NCI-H1048 (cell line): ENCODE results near the gene MPST.
A peak's percentile ranks its signal among the peaks of the same experiment; 100 is the strongest.
"Not testable (repeated sequence)": the region's sequence is repeated elsewhere in the genome, so short reads cannot be mapped to it uniquely, and the experiment has no call there.

Experiments
- DNase-seq: peaks from one replicate; lab custom pipeline; 2025; lab: John Stamatoyannopoulos, UW

Gene MPST

DNA sequence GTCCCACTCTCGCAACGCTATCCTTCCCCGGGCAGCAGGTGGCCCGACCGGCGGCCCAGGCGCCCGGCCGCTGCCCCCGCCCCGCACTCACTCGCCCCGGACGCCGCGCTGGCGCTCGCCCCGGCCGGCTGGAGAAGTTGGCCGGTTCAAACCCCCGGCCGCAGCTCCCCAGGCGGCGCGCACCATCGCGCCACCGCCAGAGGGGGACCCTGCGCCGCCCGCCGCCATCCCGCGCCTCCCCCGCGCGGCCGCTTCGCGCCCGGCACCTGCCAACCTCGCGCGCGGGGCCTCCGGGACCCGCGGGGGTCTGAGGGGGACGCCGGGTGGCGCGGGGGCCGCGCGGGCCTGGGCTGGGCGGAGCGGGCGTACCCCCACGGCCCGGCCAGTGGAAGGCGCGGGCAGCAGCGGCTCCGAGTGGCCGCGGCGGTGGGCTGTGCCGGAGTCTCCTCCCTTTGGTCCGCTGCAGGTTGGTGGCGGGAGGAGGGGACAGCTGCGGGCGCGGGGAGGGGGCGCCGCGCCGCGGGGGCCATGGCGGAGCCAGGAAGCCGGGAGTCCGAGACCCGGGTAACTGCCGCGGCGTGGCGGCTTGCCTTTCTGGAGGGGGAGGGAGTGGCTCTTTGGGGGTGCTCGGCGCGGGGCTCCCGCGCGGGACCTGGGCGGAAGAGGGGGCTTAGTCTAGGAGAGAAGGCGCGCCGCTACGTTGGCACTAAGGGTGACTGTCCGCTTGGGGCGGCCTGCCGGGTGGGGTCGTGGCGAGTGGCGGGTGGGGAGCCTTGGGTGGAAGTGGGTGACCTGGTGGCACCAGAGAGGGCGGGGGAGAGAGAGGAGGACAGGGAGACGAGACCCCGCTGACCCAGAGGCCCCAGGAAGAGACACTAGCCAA lies at the start of gene MPST, which contains the start of gene TST:
Gene MPST (plus strand): TSS at position 434 of the 883 bp plus-strand sequence. CDS start 95 bp downstream, at position 529.
Gene TST (minus strand): TSS at position 139 of the 883 bp plus-strand sequence. CDS start 715 bp downstream, outside the sequence.
- peak; percentile 18 for DNase-seq

GRCh38 chr22:36971341-36972125 lies 48.0 kb upstream of the MPST start:
- no peak for DNase-seq

DNA sequence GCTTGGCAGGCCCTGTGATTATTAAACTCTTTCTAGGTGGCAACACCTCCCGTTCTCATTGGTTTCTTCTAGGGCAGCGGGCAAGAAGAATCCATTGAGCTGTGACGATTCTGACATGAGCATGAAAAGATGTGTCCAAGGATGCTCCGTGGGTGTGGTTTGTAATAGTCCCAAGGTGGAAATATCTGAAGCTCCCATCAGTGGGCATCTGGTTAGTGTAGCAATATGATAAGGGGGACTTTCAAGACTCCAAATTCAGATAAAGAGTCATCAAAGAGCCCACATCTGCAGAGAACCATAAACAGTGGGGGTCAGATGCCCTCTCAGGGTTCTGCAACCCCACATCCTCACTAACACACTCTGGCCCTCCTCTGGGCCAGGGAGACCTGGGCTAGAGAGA lies 42.9 kb upstream of the MPST start:
- DNase-seq: no peak

DNA sequence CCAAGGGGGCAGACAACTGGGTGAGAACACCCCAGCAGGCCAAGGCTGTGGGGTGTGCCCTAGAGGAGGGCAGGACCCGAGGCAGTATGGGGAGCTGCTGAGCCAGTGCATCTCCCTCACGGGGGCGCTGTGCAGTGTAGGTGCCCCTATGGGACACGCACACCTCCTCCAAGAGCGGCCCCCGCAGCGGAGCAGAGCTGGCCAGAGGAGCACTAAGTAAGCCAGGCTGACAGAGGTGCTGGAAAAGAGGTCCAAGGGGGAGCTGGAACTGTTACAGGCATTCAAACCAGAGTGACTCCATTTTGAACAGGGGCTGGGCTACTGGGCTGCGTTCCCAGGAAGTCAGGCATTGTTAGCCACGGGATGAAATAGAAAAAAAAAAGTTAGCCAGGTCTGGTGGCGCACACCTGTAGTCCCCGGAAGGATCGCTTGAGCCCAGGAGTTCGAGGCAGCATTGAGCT lies 42.1 kb upstream of the MPST start:
- no peak for DNase-seq

- DNase-seq: peak; percentile 62
Observed at GRCh38 chr22:36977947-36978660, 41.4 kb upstream of the MPST start.

DNA sequence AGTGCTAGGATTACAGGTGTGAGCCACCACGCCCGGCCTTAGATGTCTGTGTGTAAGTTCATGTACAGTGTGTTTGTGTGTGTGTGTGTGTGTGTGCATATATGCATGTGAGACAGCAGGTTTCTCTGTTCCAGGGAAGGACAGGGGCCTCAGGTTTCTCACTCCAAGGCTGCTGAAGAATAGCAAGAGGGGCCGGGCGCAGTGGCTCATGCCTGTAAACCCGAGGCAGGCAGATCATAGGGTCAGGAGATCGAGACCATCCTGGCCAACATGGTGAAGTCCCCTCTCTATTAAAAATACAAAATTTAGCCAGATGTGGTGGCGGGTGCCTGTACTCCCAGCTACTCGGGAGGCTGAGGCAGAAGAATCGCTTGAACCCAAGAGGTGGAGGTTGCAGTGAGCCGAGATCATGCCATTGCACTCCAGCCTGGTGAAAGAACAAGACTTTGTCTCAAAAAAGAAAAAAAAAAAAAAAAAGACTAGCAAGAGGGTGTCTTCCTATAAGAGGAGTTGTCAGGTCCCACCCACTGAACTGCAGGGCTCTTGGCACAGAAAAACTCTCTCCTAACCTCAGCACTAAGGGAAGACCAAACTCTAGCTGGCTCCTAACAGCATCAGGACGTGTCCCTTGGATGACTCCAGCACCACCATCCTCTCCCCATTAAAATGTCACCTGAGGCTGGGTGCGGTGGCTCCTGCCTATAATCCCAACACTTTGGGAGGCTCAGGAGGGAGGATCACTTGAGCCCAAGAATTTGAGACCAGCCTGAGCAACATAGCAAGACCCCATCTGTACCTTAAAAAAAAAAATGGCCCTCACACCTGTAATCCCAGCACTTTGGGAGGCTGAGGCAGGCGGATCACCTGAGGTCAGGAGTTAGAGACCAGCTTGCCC lies 40.3 kb upstream of the MPST start:
- no peak for DNase-seq

DNA sequence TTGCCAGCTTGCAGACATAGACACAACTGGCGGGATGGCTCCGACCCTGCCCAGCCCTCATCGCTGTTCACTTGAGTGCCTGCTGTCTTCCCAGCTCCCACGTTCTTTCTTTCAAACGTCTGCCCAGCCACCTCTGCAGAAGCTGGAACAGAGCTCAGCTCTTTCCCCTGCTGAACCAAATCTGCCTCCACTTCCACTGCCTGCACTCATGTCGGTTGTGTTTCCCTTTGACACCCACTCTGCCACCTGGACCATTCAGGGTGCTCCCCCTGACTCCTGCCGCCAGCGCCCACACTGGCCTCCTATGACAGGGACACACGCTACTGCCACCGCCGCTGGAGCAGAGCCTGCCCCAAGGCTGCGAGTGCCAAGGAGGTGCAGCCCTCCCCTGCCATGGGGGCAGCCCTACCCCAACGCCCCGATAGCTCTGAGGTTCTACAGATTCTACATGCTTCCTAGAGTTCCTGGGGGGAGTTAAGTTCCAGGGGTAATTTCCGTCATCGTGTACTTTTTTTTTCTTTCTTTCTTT lies 38.2 kb upstream of the MPST start:
- DNase-seq: no peak

GRCh38 chr22:36982136-36982535 lies 37.4 kb upstream of the MPST start:
- DNase-seq: no peak

DNA sequence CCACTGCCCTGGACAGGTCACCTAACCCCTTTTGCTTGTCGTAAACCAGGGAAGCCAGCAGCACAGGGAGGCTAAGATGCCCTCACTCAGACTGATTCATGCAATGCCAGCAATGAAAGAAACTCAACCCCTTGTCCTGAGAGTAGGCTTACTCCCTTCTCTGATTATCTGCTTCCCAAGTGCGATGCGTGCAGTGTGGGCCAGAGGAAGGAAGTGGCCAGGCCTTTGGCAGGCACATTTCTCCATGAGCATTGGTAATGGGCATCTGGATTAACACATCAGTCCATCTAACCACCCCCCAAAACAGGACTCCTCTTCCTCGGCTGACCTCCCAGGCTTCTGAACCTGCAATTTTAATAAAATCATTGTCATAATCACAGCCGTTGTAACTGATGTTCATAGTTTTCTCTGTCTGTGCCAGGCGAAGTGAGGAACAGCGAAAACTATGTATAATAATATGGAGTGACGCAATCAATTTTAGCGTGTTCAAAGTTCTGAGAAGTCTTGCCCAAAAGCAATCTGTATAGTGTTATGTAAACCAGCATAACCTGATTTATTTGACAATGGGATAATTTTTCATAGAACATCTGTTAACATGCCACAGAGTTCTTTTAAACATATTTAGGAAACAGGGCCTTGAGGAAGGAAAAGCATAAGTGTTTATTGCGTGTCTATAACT lies 34.2 kb upstream of the MPST start:
- DNase-seq: no peak

DNA sequence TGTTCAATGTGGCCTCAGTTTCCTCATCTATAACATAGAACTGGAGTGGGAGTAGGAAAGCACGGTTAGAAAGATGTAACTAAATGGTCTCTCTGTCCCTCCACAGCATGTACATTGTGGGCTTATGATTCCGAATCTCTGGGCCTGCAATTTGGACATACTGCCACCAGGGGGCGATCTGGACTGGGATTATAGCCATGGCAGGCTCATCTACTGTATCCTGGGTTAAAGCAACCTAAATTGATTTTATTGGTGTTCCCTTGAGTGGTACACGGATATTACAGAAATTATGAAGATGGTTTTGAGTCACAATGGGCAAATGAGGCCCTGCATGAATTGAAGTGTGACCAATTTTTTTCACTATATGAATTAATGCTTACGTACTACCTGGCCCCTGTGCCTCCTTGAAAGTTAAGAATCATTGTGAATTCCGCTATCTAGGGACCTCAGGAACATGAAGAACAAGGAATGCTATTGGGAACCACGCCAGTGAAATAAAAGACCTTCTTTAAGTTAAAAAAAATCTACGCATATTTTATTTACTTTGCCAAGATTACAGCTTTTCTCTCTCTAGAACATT lies 33.2 kb upstream of the MPST start:
- DNase-seq: no peak

DNA sequence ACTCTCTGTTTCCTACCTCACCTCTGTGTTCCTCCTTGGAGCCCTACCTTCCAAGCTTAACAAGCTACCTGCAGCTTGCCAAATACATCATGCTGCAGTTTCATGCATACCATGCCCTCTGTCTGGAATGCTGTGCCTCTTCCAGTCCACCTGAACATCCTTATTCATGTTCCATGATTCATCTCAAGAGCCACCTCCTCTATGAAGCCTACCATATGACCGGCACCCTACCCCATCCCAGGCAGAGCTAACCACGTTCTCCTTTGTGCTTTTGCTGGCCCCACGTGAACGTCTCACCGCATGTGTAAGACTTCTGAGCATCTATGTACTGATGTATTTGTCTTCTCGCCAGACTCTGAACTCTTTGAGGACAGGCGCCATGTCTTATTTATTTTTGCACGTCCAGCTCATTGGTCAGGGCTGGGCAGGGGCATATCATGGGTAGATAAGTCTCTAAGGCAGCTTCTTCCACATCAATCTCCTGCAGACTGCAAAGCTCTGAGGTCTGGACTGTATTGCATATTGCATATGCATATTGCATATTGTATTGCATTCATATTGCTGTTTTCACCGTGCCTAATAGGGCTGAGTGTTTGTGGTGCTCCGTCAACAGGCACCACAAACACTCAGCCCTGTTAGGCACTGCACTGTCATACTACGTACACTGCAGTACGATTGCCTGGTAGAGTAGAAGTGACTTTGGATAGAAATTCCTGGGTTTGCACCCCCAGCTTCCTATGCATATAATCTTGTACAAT lies 31.3 kb upstream of the MPST start:
- DNase-seq: no peak

GRCh38 chr22:36989012-36989411 lies 30.5 kb upstream of the MPST start:
- DNase-seq: not testable (repeated sequence)

DNA sequence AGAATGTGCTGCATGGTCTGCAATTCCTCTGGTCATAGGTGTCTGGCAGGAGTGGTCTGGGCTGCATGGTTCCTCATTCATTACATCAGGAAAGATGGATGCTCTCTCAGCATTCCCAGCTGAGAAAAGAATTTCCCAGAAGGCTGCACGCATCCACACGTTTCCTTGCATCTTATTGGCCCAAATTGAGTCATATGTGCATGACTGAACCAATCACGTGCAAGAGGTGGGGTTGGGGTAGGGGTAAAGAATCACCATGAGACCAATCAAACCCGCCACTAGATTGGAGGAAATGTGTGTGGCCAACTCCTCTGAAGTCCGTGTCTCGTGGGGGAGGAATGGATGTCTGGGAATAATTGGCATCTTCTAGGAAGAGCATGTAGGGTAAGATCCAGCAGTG lies 29.1 kb upstream of the MPST start:
- no peak for DNase-seq

GRCh38 chr22:36991206-36991605 lies 28.3 kb upstream of the MPST start:
- DNase-seq: no peak

GRCh38 chr22:36997746-36998145 lies 21.8 kb upstream of the MPST start:
- DNase-seq: no peak

GRCh38 chr22:36998620-36999351 lies 20.8 kb upstream of the MPST start:
- DNase-seq: no peak

DNA sequence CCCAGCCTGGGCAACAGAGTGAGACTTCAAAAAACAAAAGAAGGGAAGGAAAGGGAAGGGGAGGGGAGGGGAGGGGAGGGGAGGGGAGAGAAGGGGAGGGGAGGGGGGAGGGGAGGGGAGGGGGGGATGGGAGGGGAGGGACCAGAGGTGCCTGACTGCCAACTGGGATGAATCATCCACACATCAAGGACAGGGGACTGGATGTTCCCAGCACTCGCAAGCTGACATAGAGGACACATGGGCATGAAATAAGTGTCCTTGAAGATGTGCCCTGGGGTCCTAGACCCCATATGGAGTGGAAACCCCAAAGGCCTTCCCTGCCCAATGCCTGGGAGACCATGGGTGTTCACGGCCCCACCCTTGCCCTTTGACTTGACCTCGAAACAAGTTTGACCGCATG lies 20.1 kb upstream of the MPST start:
- DNase-seq: no peak
